CD4-positive, CD25-positive, alpha-beta regulatory T cell (primary cell): ENCODE results near the gene DYSF. TPM values are rescaled to one million over a fixed set of nuclear protein-coding genes. Genes with fewer than 3 reads are reported as not detected.

ENCODE experiments used
- ATAC-seq, 2 donors: fragments of 150-1000 bp; cut with Tn5 transposase; one replicate each; pipeline ENCODE4 v1.10.0; 2021; ENCODE audit warnings: low read depth in 2 of 2, moderate number of reproducible peaks in 2 of 2, moderate library complexity in 1 of 2
- DNase-seq, 3 donors: peaks; one replicate each; pipeline versions ENCODE4 v3.0.0 to v3.0.0-alpha.2; 2012 to 2022; ENCODE audit warnings: mixed read lengths in 1 of 3
- H3K27ac ChIP-seq: one replicate; pipeline ENCODE4 v1.7.0; 2013; ENCODE audit warnings: mild to moderate bottlenecking, low read length; ENCODE audit not compliant: insufficient read depth, poor library complexity, severe bottlenecking
- H3K27me3 ChIP-seq: one replicate; pipeline ENCODE4 v1.7.0; 2013; ENCODE audit warnings: low read length; ENCODE audit not compliant: control insufficient read depth, insufficient read depth
- H3K36me3 ChIP-seq: one replicate; pipeline ENCODE4 v1.7.0; 2013; ENCODE audit warnings: mild to moderate bottlenecking, low read length, moderate library complexity; ENCODE audit not compliant: control insufficient read depth, insufficient read depth
- H3K4me1 ChIP-seq: 2 replicates; pipeline ENCODE4 v1.7.0; 2013; ENCODE audit warnings: mild to moderate bottlenecking, low read length; ENCODE audit not compliant: insufficient read depth, control insufficient read depth, poor library complexity, severe bottlenecking
- H3K4me3 ChIP-seq: one replicate; pipeline ENCODE4 v1.7.0; 2013; ENCODE audit warnings: low read depth, mild to moderate bottlenecking, low read length, moderate library complexity
- H3K9me3 ChIP-seq, 2 experiments: 1 replicate in 1 of 2; 2 replicates in 1 of 2; pipeline ENCODE4 v1.7.0; 2013; ENCODE audit warnings: low read length in 2 of 2, mild to moderate bottlenecking in 1 of 2, moderate library complexity in 1 of 2; ENCODE audit not compliant: control insufficient read depth in 2 of 2
- H3K27ac Mint-ChIP-seq, 3 donors: one replicate each; pipeline ENCODE4 v1.8.0; 2020 to 2022; ENCODE audit warnings: mild to moderate bottlenecking in 3 of 3, mixed read lengths in 3 of 3, moderate library complexity in 2 of 3
- H3K27me3 Mint-ChIP-seq: one replicate; pipeline ENCODE4 v1.8.0; 2022; ENCODE audit warnings: mild to moderate bottlenecking, mixed read lengths
- H3K36me3 Mint-ChIP-seq: one replicate; pipeline ENCODE4 v1.8.0; 2020; ENCODE audit warnings: mixed read lengths
- H3K4me1 Mint-ChIP-seq, 4 donors: one replicate each; pipeline ENCODE4 v1.8.0; 2020 to 2022; ENCODE audit warnings: mixed read lengths in 4 of 4, mild to moderate bottlenecking in 1 of 4
- H3K4me3 Mint-ChIP-seq, 4 donors: one replicate each; pipeline ENCODE4 v1.8.0; 2020 to 2022; ENCODE audit warnings: mild to moderate bottlenecking in 4 of 4, mixed read lengths in 4 of 4, moderate library complexity in 3 of 4
- H3K9me3 Mint-ChIP-seq, 7 donors: one replicate each; pipeline ENCODE4 v1.8.0; 2020 to 2022; ENCODE audit warnings: mixed read lengths in 7 of 7, mild to moderate bottlenecking in 3 of 7, moderate library complexity in 2 of 7
- polyA plus RNA-seq, 4 donors: library from polyadenylated mRNA; unstranded; fragments of 300-500 nt; fragmentation: Illumina TruSeq; gene quantifications; one replicate each; pipeline ENCODE4 v1.2.3, GENCODE V29; 2021
- total RNA-seq: library from RNA; stranded (reverse); gene quantifications from one replicate; pipeline ENCODE4 v1.2.3, GENCODE V29; 2022

The DYSF gene
- total and polyA plus RNA-seq, 5 donors from 2014 or later = 0.10 to 0.13 TPM; not detected in 3

DNA sequence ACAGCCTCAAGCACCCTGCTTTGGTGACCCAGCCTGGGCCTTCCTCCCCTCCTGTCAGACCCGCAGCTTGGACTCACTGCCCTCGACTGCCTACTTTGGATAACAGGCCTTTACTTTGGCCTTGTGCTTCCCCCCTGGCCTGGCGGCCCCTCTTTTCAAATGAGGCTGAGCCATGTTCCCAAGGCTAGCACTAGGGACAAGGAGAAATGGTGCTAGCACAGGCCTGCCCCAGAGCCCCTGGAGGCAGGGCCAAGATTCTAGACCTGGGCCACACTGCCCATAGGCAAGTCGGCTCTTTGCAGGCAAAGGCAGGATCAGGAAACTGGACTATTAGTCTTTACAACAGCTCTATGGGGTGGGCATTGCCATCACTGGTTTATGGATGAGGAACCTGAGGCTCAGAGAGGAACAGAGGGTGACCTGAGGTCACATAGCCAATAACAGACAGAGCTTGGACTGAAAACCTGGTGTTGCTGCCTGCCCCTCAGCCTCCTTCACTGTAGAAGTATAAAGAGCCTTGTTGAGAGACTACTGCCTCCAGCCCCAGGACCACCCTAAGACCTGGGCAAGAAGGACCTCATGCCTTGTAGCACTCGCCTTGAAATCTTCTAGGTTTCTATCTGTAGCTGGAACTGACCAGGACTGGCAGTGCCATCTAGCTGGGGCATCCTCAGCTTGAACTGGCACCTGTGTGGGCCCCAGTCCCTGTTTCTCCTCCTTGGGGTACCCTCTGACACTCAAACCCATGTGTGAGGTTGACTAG lies 266.3 kb downstream of the DYSF start:
- H3K4me1 ChIP-seq = no peaks in the 10 kb centered on the region
- H3K4me3 ChIP-seq = no peak overlapping the region
- H3K27ac ChIP-seq = no peak overlapping the region
- H3K9me3 Mint-ChIP-seq = peaks cover 0 to 6% (median 2%) of the 10 kb centered on the region in 7 donors
- H3K27me3 Mint-ChIP-seq = peaks cover 4% of the 10 kb centered on the region
- H3K4me1 Mint-ChIP-seq = no peaks in the 10 kb centered on the region
- no peaks in the 10 kb centered on the region for H3K36me3 ChIP-seq
- DNase-seq = no peak
- H3K36me3 Mint-ChIP-seq = no peaks in the 10 kb centered on the region
- no peaks in the 10 kb centered on the region for H3K9me3 ChIP-seq
- no peaks in the 10 kb centered on the region for H3K27me3 ChIP-seq
- no peak overlapping the region for H3K27ac Mint-ChIP-seq
- no peak for ATAC-seq
- no peak overlapping the region for H3K4me3 Mint-ChIP-seq

DNA sequence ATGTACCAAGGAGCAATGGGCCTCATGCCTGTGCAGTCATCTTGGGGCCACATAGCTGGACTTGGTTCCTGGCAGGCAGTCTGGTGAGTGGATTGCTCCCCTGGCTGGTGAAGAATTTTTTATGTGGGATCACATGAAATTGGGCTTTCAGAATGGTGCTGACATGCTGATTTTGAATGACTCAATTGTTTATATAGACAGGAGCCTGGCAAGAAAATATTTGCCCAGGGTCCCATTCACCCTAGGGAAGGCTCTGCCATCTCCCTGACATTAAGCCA lies 266.9 kb downstream of the DYSF start:
- H3K9me3 Mint-ChIP-seq = peaks cover 0 to 6% (median 2%) of the 10 kb centered on the region in 7 donors
- H3K27ac Mint-ChIP-seq = no peak overlapping the region

DNA sequence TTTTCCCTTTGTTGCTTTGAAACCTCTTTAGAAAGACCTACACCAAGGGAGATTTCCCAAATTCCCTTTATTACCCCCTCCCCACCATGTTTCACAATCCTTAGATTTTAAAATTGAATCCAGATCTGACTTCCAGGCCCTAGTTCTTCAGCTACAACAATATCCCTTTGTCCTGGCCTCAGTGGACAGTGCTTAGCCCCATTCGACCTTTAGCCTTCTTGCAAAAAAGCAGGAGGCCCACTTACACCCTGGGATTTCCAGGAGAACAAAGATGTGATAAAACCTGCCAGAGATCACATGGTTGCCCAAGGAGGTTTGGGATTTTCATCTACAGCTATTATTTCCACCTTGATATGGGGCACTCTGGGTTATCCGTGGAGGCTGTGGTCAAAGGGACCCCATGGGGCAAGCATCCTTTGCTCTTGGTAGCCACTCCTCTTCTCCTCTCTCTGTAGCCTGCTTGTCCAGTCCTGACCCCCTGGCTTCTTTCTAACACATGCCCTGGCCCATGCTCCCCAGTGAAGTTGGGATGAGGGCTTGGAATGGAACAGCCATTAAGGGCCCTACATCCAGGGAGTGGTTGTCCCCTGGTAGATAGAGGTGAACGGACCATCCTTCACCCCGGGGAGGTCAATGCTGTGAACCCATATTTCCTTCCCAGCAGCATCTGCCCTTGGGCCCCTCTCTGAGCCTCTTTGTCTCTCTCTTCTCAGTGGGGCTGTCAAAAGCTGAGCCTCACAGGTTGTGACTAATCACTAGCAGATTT lies 267.4 kb downstream of the DYSF start:
- H3K36me3 Mint-ChIP-seq = no peaks in the 10 kb centered on the region
- no peak for ATAC-seq
- Histone ChIP-seq H3K4me1 (no peaks in the 10 kb centered on the region), H3K27ac (no peak overlapping the region), H3K27me3 (no peaks in the 10 kb centered on the region), H3K4me3 (no peak overlapping the region), H3K36me3 (no peaks in the 10 kb centered on the region), H3K9me3 (peaks cover 0 to 2% of the 10 kb centered on the region in 2 experiments)
- H3K9me3 Mint-ChIP-seq = peaks cover 0 to 6% (median 2%) of the 10 kb centered on the region in 7 donors
- no peak overlapping the region for H3K27ac Mint-ChIP-seq
- no peak for DNase-seq
- H3K4me3 Mint-ChIP-seq = no peak overlapping the region
- H3K27me3 Mint-ChIP-seq = peaks cover 4% of the 10 kb centered on the region
- no peaks in the 10 kb centered on the region for H3K4me1 Mint-ChIP-seq

More for the DNA sequence above, 266.9 kb downstream of the DYSF start:
- ATAC-seq = no peak
- peaks cover 0 to 2% of the 10 kb centered on the region in 2 experiments for H3K9me3 ChIP-seq
- Mint-ChIP-seq H3K4me3 (no peak overlapping the region), H3K4me1 (no peaks in the 10 kb centered on the region), H3K36me3 (no peaks in the 10 kb centered on the region), H3K27me3 (peaks cover 4% of the 10 kb centered on the region)
- H3K4me1 ChIP-seq = no peaks in the 10 kb centered on the region
- no peaks in the 10 kb centered on the region for H3K27me3 ChIP-seq
- no peaks in the 10 kb centered on the region for H3K36me3 ChIP-seq
- no peak overlapping the region for H3K27ac ChIP-seq
- no peak overlapping the region for H3K4me3 ChIP-seq
- no peak for DNase-seq

GRCh38 chr2:71721362-71721665 lies 268.0 kb downstream of the DYSF start:
- H3K27ac Mint-ChIP-seq = no peak overlapping the region
- no peak for ATAC-seq
- no peaks in the 10 kb centered on the region for H3K36me3 Mint-ChIP-seq
- Histone ChIP-seq H3K9me3 (peaks cover 0 to 2% of the 10 kb centered on the region in 2 experiments), H3K27me3 (no peaks in the 10 kb centered on the region), H3K4me1 (no peaks in the 10 kb centered on the region), H3K27ac (no peak overlapping the region), H3K4me3 (no peak overlapping the region), H3K36me3 (no peaks in the 10 kb centered on the region)
- peaks cover 4% of the 10 kb centered on the region for H3K27me3 Mint-ChIP-seq
- peaks cover 0 to 6% (median 2%) of the 10 kb centered on the region in 7 donors for H3K9me3 Mint-ChIP-seq
- no peaks in the 10 kb centered on the region for H3K4me1 Mint-ChIP-seq
- no peak for DNase-seq
- H3K4me3 Mint-ChIP-seq = no peak overlapping the region

- Histone ChIP-seq H3K27ac (no peak overlapping the region), H3K4me3 (no peak overlapping the region), H3K4me1 (no peaks in the 10 kb centered on the region), H3K36me3 (no peaks in the 10 kb centered on the region), H3K27me3 (no peaks in the 10 kb centered on the region), H3K9me3 (peaks cover 0 to 2% of the 10 kb centered on the region in 2 experiments)
- Mint-ChIP-seq H3K27me3 (peaks cover 4% of the 10 kb centered on the region), H3K4me3 (no peak overlapping the region), H3K9me3 (peaks cover 0 to 6% (median 2%) of the 10 kb centered on the region in 7 donors), H3K36me3 (no peaks in the 10 kb centered on the region), H3K27ac (no peak overlapping the region), H3K4me1 (no peaks in the 10 kb centered on the region)
- ATAC-seq = no peak
- DNase-seq = no peak
Measured at GRCh38 chr2:71721669-71722068, 268.3 kb downstream of the DYSF start.

GRCh38 chr2:71722286-71722685 lies 268.9 kb downstream of the DYSF start:
- H3K36me3 Mint-ChIP-seq = no peaks in the 10 kb centered on the region
- DNase-seq (no peak), ATAC-seq (no peak)
- peaks cover 0 to 6% (median 2%) of the 10 kb centered on the region in 7 donors for H3K9me3 Mint-ChIP-seq
- H3K9me3 ChIP-seq = peaks cover 0 to 2% of the 10 kb centered on the region in 2 experiments
- H3K27me3 Mint-ChIP-seq = peaks cover under 1% of the 10 kb centered on the region
- H3K27ac ChIP-seq = no peak overlapping the region
- no peaks in the 10 kb centered on the region for H3K36me3 ChIP-seq
- H3K4me3 Mint-ChIP-seq = no peak overlapping the region
- H3K27me3 ChIP-seq = no peaks in the 10 kb centered on the region
- H3K4me1 ChIP-seq = no peaks in the 10 kb centered on the region
- H3K4me1 Mint-ChIP-seq = no peaks in the 10 kb centered on the region
- H3K27ac Mint-ChIP-seq = no peak overlapping the region
- H3K4me3 ChIP-seq = no peak overlapping the region

DNA sequence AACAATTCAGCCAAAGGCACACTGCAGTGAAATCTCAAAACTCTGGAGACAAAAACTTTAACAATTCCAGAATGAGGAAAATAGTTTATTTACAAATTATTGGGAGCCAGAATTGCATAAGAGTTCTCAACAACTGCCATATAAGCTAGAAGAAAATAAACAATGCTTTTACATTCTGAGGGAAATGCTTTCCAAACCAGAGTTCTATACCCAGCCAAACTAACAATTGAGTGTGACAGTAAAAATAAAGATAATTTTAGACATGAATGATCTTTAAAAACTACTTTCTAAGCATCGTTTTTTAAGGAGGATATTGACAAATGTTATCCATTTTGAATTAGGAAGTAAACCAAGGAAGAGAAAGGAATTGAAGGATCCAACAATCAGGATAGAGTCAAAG lies 271.4 kb downstream of the DYSF start:
- Mint-ChIP-seq H3K4me3 (no peak overlapping the region), H3K9me3 (peaks cover 0 to 6% (median 2%) of the 10 kb centered on the region in 7 donors), H3K27ac (no peak overlapping the region), H3K4me1 (no peaks in the 10 kb centered on the region), H3K36me3 (no peaks in the 10 kb centered on the region), H3K27me3 (no peaks in the 10 kb centered on the region)
- peaks cover 0 to 2% of the 10 kb centered on the region in 2 experiments for H3K9me3 ChIP-seq
- DNase-seq (no peak), ATAC-seq (no peak)
- no peak overlapping the region for H3K27ac ChIP-seq
- no peaks in the 10 kb centered on the region for H3K4me1 ChIP-seq
- no peaks in the 10 kb centered on the region for H3K27me3 ChIP-seq
- no peaks in the 10 kb centered on the region for H3K36me3 ChIP-seq
- no peak overlapping the region for H3K4me3 ChIP-seq

GRCh38 chr2:71725836-71726235 lies 272.5 kb downstream of the DYSF start:
- DNase-seq (no peak), ATAC-seq (no peak)
- no peaks in the 10 kb centered on the region for H3K27me3 ChIP-seq
- H3K9me3 ChIP-seq = peaks cover 0 to 2% of the 10 kb centered on the region in 2 experiments
- no peaks in the 10 kb centered on the region for H3K4me1 ChIP-seq
- no peaks in the 10 kb centered on the region for H3K36me3 ChIP-seq
- Mint-ChIP-seq H3K27me3 (no peaks in the 10 kb centered on the region), H3K9me3 (peaks cover 0 to 6% (median 2%) of the 10 kb centered on the region in 7 donors), H3K4me1 (no peaks in the 10 kb centered on the region), H3K27ac (no peak overlapping the region), H3K4me3 (no peak overlapping the region), H3K36me3 (no peaks in the 10 kb centered on the region)
- H3K4me3 ChIP-seq = no peak overlapping the region
- H3K27ac ChIP-seq = no peak overlapping the region
